ENCODE measurements around the gene CPA2. TPM values are rescaled to one million over a fixed set of nuclear protein-coding genes. Genes with fewer than 3 reads are reported as not detected.
A peak's percentile ranks its signal among the peaks of the same experiment; 100 is the strongest.

Gene CPA2
- total RNA-seq, 1 donor from 2014 or later: 1.2 TPM

DNA sequence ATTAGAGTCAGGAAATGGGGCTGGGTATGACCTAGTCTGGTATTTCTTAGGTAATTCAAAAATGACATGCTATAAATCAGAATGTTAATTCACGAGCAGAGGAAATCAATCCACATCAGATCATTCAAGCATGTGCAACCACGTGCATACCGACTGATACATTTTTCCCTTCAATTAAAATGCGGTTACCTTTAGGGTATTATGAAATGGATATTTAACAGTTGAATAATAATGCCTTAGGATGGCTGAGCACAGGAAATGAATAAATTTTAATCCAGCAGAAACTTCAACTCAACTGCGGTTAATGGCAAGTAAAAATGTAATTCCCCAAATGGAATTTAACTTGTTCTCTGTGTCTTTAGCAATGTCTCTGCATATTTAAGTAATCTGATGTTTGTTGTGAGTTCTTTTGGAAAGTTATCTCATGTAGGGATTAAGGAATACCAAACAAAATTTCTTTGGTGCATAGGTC lies 9.2 kb downstream of the CPA2 start:
- no peak for DNase-seq (ENCODE audit: low spot score)
- ATAC-seq: no peak
- intact Hi-C loops (cut with DNase I): loop anchor here (10.0 kb wide), 1 partner anchor 209 kb away; no protein-coding TSS in a partner anchor

DNA sequence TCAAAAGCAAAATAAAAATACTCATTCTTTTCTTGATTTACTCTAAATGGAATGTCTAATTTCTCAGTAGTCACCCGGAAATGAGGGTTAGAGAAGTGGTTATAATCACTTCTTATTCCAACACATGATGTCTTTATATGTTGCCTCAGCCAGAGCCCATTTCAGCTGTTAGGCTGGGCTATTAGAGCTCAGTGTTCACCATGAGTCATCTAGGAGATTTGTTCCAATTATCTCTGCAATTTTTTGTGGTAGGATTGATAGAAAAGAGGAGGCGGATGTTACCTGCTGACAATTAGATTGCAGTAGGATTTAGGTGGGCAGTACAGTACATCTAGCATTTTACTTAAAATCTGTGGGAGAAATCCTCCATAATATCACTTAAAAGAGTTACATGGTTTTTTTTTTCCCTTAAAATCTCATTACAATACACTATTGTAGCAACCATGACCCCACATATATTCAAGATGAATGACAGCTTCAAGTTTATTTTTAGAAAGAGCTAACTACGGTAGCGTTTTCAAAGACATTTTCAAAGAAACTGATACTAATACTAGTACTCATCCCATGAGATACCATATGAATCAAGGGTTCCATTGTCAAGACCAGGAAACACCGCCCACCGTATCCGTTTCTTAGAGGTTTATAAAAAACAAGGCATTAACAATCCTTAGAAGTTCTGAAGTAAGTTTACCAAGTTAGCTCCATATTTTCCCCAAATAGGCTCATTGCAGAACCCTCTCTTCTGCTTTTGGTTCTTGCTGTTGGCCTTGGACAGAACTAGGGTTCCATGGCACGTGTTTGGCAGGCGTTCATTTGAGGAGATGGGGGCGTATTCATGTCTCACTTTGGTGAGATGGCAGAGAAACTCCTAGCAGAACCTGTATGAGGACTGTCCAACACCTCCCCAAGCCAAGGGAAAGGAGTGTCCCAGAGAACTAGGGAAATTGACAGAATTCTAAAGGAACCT lies 10.4 kb downstream of the CPA2 start:
- no peak for DNase-seq (ENCODE audit: low spot score)
- ATAC-seq: no peak
- intact Hi-C loops (cut with DNase I): loop anchor here (10.0 kb wide), 1 partner anchor 208 kb away; no protein-coding TSS in a partner anchor

DNA sequence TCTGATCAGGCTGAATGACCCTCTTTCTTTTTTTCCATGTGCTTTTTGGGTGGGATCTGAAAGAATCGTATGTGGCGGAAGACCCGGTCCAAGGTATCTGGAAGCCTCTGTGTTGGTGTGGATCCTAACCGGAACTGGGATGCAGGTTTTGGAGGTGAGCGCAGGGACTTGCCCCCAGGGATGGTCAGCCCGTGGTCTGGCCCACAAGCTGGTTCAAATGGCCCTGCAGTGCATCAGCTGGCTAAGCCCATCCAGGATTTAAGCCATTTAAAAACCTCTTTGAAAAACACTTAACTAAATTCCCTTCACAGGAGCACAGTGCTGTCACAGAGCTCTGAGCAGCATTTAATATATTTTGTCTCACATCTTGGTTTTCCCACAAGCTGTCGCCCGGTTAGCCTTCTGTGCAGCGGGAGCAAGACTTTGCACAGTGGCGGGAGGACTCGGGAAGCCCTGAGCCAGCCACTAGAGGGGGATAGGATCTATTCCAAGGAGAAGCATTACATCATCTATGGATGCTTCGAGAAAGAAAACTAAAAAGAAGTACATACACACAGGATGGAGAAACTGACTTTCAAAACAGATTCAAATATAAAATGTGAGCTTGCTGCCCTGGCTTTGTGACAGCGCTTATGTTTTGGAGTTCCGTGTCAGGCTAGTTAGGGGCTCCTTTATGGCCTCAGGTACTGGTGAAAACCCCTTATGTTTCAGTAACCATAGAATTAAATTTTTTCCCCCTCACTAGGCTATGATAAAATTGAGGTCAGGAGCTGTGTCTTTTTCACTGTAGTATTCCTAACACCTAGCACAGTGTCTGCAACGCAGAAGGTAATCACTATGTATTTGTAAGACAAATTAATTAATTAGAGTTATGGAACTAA lies 11.3 kb downstream of the CPA2 start:
- DNase-seq (ENCODE audit: low spot score) (peak; percentile 78), ATAC-seq (peak; percentile 88)
- intact Hi-C loops (cut with DNase I): loop anchor here (10.0 kb wide), 1 partner anchor 207 kb away; no protein-coding TSS in a partner anchor

DNA sequence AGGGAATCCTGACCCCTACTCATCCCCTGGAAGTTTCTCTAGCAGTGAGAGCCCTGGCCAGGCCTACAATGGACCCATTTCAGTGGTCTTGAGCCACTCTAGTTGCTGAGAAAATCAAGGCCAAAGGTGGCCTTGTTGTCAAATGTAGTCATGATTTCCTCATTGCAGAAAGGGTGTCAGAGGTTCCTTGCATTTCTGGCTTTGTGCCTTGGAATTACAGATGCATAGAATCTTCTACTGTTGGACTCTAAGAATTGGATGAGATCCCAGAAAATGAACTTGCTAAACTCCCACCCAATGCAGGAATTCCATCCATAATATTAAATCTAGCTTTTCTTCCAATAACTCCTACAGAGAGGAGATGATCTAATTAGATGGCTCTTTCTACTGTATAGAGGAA lies 12.2 kb downstream of the CPA2 start:
- DNase-seq (ENCODE audit: low spot score) (no peak), ATAC-seq (no peak)
- intact Hi-C loops (cut with DNase I): loop anchor here (10.0 kb wide), 1 partner anchor 206 kb away; no protein-coding TSS in a partner anchor

DNA sequence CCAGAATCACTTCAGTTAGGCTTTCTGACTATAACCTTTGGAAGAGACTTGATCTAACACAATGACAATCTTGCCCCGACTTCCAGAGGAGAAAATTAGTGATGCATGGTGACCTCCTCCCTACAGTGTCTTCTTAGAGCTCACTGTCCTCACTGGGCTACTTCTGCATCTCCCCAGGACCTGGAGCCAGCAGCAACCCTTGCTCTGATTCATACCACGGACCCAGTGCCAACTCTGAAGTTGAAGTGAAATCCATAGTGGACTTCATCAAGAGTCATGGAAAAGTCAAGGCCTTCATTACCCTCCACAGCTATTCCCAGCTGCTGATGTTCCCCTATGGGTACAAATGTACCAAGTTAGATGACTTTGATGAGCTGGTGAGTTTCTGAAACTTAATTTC lies 12.6 kb downstream of the CPA2 start:
- ATAC-seq (no peak), DNase-seq (ENCODE audit: low spot score) (no peak)
- intact Hi-C loops (cut with DNase I): loop anchor here (10.0 kb wide), 1 partner anchor 206 kb away; no protein-coding TSS in a partner anchor

DNA sequence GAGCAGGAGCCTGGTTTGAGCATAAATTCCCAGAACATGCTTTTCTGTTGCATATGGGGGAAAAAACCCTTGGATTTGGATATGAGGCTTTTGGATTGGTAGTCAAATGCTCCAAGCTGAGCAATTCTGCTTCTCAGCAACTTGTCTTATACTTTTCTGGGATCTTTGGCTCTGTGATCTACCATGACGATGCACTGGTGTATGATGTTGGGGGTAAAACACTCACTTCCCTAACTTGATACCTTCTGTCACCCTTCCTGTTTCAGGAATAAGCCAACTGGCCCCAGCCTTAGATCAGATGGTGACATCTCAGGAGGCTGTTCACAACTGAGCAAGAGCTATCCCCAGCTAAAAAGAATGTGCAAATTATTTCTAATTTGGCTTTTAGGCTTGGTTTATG lies 13.2 kb downstream of the CPA2 start:
- intact Hi-C loops (cut with DNase I): loop anchor here (10.0 kb wide), 1 partner anchor 205 kb away; no protein-coding TSS in a partner anchor
- DNase-seq (ENCODE audit: low spot score): no peak
- no peak for ATAC-seq

DNA sequence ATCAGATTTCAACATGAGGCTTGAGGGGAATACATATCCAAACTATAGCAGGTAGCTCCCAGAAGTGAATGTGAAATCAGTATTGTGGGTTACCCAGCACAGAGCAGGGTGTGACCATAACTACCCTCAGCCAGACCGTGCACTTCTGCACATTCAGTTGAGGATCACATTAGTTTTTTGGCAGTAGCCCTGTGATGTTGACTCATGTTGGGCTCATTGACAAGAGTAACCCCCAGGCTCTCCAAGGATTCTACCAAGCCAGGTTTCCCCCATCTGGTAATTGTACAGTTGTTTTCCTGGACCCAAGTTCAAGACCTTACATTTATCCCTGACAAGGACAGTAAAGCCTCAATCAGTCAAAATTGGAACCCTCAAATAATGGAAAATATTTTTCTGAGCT lies 14.6 kb downstream of the CPA2 start:
- DNase-seq (ENCODE audit: low spot score) (no peak), ATAC-seq (peak; percentile 59)
- intact Hi-C loops (cut with DNase I): no loop called here

DNA sequence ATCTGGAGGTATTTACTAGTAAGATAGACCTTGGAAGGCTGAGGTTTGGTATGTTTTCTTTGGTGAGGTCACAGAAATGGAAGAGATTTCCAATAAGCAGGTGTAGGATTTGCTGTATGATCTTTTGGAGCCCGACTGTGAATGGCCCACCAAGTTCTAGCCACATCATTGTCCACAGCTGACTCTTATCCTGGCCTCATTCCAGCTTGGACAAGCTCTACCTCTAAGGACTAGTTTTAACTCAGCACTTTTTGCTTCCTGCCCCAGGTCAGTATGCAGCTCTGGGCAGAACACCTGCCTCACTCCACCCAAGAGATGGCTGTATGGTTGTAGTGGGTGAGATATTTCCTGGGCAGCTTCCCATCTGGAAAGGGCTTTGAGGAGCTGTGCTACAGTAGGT lies 20.2 kb downstream of the CPA2 start:
- intact Hi-C loops (cut with DNase I): no loop called here
- ATAC-seq (no peak), DNase-seq (ENCODE audit: low spot score) (no peak)

DNA sequence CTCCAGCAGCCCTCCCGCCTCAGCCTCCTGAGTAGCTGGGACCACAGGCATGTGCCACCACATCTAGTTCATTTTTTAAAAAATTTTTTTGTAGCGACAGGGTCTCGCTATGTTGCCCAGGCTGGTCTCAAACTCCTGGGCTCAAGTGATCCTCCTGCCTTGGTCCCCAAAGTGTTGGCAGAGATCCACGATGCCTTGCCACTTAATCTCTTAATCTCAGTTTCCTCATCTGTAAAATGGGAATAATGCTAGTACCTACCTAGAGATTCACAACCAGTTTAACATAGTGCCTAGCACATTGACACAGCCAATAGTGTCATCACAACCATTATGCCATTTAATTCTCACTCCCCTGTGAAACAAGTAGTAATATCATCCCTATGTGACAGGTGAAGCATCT lies 21.5 kb downstream of the CPA2 start:
- DNase-seq (ENCODE audit: low spot score): no peak
- intact Hi-C loops (cut with DNase I): no loop called here
- no peak for ATAC-seq

DNA sequence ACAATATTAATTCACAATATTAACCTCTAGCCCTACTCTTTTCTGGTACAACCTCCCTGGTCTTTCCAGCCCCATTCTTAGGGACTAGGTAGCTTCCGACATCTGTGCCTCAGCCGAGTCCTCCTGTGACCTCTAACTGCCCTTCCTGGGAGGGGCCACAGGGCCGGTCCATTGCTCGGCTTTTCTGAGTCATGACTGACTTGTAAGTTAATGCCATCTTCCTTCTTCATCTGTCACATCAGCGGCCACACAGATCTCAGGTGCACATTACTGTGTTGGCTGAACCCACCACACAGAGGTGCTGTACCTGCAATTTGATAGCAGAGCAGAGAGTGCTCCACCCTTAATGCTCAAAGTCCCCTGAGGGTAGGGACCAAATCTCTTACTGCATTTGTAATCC lies 22.2 kb downstream of the CPA2 start:
- ATAC-seq (no peak), DNase-seq (ENCODE audit: low spot score) (no peak)
- intact Hi-C loops (cut with DNase I): no loop called here

DNA sequence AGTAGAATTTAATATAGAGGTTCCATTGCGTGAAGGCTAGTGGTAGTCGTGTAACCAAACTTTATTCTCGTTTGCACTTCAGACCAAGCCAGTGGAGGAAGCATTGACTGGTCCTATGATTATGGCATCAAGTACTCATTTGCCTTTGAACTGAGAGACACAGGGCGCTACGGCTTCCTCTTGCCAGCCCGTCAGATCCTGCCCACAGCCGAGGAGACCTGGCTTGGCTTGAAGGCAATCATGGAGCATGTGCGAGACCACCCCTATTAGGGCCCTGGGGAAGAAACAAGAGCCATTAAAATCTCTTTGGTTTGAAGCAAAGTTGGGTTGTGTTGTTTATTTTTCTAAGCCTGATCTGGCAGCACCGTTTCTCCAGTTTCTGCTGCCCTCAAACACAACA lies 22.8 kb downstream of the CPA2 start:
- no peak for DNase-seq (ENCODE audit: low spot score)
- intact Hi-C loops (cut with DNase I): no loop called here
- no peak for ATAC-seq

DNA sequence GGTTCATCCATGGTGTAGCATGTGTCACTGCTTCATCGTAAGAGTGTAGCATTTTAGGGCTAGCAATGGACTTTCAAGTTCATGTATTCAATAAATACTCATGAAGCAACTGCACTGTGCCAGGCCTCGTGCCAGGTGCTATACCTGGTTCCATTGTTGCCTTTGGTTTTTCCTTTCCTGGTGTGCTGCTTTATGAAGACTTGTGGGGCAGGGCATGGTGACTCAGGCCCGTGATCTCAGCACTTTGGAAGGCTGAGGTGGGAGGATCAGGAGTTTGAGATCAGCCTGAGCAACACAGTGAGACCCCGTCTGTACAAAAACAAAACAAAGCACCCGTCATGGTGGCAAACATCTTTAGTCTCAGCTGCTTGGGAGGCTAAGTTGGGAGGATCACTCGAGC lies 24.1 kb downstream of the CPA2 start:
- intact Hi-C loops (cut with DNase I): no loop called here
- no peak for DNase-seq (ENCODE audit: low spot score)
- no peak for ATAC-seq

DNA sequence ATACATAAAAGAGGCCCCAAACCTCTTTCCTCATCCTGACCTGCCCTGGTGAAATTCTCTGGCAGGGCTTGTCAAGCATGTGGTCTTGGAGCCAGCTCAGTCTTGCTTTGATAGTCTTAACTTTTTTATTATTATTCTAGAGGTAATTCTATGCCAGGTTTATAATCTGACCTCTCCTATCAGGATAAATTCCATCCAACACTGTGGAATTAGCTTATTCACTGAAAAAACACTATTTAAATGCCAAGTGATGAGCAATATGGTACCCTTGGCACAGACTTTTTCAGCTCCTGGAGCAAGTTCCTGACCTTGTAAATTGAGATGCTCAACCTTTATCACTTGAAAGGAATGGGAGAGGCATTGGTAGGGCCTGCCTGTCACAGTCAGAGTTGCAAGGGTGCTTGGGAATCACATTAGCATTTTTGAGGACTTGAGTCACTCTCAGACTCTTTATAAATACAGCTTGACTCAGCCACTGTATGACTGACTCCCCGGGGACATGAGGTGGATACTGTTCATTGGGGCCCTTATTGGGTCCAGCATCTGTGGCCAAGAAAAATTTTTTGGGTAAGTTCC lies 26.1 kb downstream of the CPA2 start, which contains the start of gene CPA4:
CPA4 (plus strand) TSS at position 480 of the 576 bp plus-strand sequence; CDS start at position 500, 20 bp downstream.
- DNase-seq (ENCODE audit: low spot score): no peak
- ATAC-seq: peak; percentile 87

DNA sequence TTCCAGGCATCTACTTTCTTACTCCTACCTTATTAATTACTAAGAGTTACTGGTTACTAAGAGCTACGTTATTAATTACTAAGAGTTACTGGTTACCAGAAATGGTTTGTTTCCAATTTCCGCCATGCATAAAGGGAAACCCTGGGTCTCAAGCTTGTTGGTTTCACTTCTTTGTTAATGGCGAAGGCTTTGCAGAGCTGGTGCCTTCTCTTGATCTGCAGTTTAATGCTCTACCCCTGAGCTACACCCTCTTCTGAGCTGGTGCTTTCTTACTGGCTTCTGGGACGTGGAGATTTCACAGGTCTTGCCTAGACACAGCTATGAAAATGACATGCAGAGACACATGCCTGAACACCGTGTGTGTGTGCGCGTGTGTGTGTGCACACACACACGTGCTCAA lies 26.9 kb downstream of the CPA2 start:
- ATAC-seq (no peak), DNase-seq (ENCODE audit: low spot score) (no peak)
- intact Hi-C loops (cut with DNase I): no loop called here

More for the DNA sequence above, 26.1 kb downstream of the CPA2 start, which contains the start of gene CPA4:
- intact Hi-C loops (cut with DNase I): no loop called here

DNA sequence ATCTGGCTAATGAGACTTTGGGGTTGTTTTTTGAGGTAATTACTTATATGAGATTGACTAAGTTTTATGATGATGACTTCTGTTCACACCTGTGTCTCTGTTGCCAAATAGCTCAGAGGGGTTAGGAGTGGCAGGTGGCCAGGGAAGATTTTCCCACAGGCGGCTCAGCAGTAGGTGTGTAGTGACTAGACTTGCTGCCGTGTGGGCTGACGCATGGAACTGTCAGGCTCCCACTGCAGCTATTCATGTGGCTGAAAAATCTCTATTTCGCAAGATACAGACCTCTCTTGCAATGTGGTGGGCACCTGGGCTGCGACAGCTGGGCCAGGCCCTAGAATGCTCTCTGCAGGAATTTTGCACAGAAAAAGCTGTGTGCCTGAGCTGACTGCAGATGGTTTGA lies 27.7 kb downstream of the CPA2 start:
- DNase-seq (ENCODE audit: low spot score) (no peak), ATAC-seq (no peak)
- intact Hi-C loops (cut with DNase I): no loop called here

DNA sequence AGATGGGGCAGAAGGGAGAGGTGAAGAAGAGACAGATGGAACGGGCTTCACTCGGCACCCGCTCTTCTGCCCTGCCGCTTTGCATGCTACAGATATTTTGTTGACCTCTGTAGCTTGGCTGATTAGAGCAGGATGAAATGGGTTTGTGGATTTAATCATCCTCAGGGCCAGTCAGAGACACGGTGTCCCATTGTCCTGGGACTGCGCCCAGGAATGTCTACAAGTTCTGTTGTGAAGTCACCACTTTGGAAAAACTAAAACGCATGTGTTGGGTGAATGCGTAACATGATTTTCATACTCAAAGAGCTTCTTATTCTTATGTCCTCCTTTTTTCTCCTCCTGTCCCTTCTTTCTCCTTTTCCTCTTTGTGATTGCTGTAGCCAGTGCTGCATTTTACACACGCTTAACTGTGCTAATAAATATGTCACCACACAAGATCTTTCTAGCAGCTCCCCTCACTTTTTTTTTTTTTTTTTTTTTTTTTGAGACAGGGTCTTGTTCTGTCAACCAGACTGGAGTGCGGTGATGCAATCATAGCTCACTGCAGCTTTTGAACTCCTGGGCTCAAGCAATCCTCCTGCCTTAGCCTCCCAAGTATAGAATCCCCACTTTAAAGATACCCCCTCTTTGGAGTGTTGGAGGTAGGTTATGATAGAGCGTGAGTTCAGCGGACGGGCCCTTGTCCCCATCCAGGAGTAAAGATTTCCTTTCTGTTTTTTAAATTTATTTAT lies 29.7 kb downstream of the CPA2 start:
- DNase-seq (ENCODE audit: low spot score) (no peak), ATAC-seq (no peak)
- intact Hi-C loops (cut with DNase I): no loop called here

DNA sequence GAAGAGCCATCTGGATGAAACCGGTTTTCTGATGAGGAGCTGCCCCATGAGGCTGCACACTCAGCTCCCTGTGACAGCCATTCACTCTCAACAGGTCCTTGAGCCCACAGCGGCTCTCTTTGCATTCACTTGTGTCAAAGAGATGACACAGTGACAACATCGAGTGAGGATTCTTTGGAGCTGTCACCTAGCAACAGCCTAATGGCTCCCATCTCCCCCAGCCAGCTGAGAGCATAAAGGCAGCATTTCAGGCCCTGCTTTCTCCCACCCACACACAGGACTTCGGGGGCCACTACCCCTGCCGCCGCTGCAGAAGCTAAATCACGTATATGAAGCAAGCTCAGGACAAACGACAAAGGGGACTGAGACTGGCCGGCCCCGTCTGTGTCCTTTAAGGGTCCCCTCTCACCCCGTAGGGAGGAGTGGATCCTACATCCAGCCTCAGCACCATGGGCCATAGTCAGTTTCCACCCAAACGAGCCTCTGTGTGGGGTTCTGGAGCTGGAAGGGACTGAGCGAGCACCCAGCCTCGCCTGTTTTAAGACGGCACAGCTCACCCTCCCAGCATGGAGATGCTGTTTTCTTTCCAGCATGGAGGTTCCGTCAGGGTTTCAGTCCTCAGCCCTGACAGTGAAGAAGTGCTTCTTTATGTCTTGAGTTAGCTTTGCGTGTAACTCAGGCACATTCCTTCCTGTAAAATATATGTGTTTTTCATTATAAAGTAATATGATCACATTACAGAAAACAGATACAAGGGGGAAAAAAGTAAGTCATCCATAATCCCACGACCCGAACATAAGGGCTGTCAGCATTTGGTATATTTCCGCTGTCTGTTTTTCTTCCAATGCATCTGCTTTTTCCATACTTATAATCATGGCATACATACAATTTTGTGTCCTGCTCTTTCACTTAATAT lies 31.2 kb downstream of the CPA2 start:
- ATAC-seq: no peak
- intact Hi-C loops (cut with DNase I): no loop called here
- no peak for DNase-seq (ENCODE audit: low spot score)
